Activated naive CD8-positive, alpha-beta T cell treated with anti-CD3 and anti-CD28 coated beads, Interleukin-2, amount 10 ng/mL, durations not matched to agents 7 days and 5 days (primary cell): ENCODE measurements around the gene RASL10B. TPM values are rescaled to one million over a fixed set of nuclear protein-coding genes. Genes with fewer than 3 reads are reported as not detected.
"Not testable (repeated sequence)": the region's sequence is repeated elsewhere in the genome, so short reads cannot be mapped to it uniquely, and the experiment has no call there.

Source experiments
- ATAC-seq: fragments of 150-1000 bp; cut with Tn5 transposase; one replicate; pipeline ENCODE4 v1.10.0; 2021; ENCODE audit warnings: low read depth, moderate library complexity
- POLR2A ChIA-PET: fragments of 350-600 bp; sonication (Branson Sonifier 250); formaldehyde crosslinking; loops from one replicate; lab custom pipeline; 2021; ENCODE audit warnings: antibody characterized with exemption; lab: Charles Lee
- DNase-seq: peaks from one replicate; pipeline ENCODE4 v3.0.0; 2021
- H3K27ac Mint-ChIP-seq: one replicate; pipeline ENCODE4 v1.8.0; 2022; ENCODE audit warnings: mild to moderate bottlenecking, mixed read lengths
- H3K27me3 Mint-ChIP-seq: one replicate; pipeline ENCODE4 v1.8.0; 2022; ENCODE audit warnings: mild to moderate bottlenecking, moderate library complexity, mixed read lengths
- H3K36me3 Mint-ChIP-seq: one replicate; pipeline ENCODE4 v1.8.0; 2021; ENCODE audit warnings: mild to moderate bottlenecking, mixed read lengths
- H3K4me1 Mint-ChIP-seq: one replicate; pipeline ENCODE4 v1.8.0; 2021; ENCODE audit warnings: mixed read lengths
- H3K4me3 Mint-ChIP-seq: one replicate; pipeline ENCODE4 v1.8.0; 2022; ENCODE audit warnings: mild to moderate bottlenecking, moderate library complexity, mixed read lengths
- H3K9me3 Mint-ChIP-seq: one replicate; pipeline ENCODE4 v1.8.0; 2021; ENCODE audit warnings: mixed read lengths
- total RNA-seq, 2 experiments: library from RNA; stranded (reverse); gene quantifications; one replicate each; pipeline ENCODE4 v1.2.3, GENCODE V29; 2021

The RASL10B gene
- total RNA-seq, 2 experiments from 2014 or later, result 0.09 to 0.53 TPM

- H3K4me1 Mint-ChIP-seq, result peaks cover 7% of the 10 kb centered on the region
- no peak for ATAC-seq
- H3K9me3 Mint-ChIP-seq, result no peaks in the 10 kb centered on the region
- H3K27me3 Mint-ChIP-seq, result peaks cover 37% of the 10 kb centered on the region
- no peak overlapping the region for H3K27ac Mint-ChIP-seq
- no peaks in the 10 kb centered on the region for H3K36me3 Mint-ChIP-seq
- no peak for DNase-seq
- POLR2A ChIA-PET, result no interaction called here
- peak overlapping the region; percentile 42 for H3K4me3 Mint-ChIP-seq
Observed at GRCh38 chr17:35750526-35751395, 19.3 kb downstream of the RASL10B start.

- ATAC-seq, H3K4me1 Mint-ChIP-seq, H3K9me3 Mint-ChIP-seq, POLR2A ChIA-PET, H3K27ac Mint-ChIP-seq, DNase-seq, H3K4me3 Mint-ChIP-seq, H3K36me3 Mint-ChIP-seq: not testable (repeated sequence)
- peaks cover 37% of the 10 kb centered on the region for H3K27me3 Mint-ChIP-seq
Observed at GRCh38 chr17:35751541-35751940, 20.1 kb downstream of the RASL10B start.

GRCh38 chr17:35752471-35752870, 21.0 kb downstream of the RASL10B start:
- Mint-ChIP-seq H3K36me3 (no peaks in the 10 kb centered on the region), H3K9me3 (no peaks in the 10 kb centered on the region), H3K4me1 (peaks cover 7% of the 10 kb centered on the region), H3K27ac (no peak overlapping the region), H3K4me3 (no peak overlapping the region), H3K27me3 (peaks cover 37% of the 10 kb centered on the region)
- POLR2A ChIA-PET, result interaction anchor here (0.6 kb wide), 1 partner anchor 163 kb away, joined by 3 read pairs; no protein-coding TSS in a partner anchor
- ATAC-seq (no peak), DNase-seq (no peak)

GRCh38 chr17:35752945-35753764, 21.7 kb downstream of the RASL10B start, which contains the start of gene GAS2L2:
GAS2L2 (minus strand) TSS chr17:35753239; CDS start chr17:35752850, 389 bp downstream.
- no peak within 1 kb of the TSS for H3K27ac Mint-ChIP-seq
- H3K36me3 Mint-ChIP-seq, result no peaks in the 10 kb centered on the region
- no peak within 1 kb of the TSS for H3K4me3 Mint-ChIP-seq
- POLR2A ChIA-PET, result no interaction called here
- DNase-seq (no peak), ATAC-seq (no peak)
- peaks cover 7% of the 10 kb centered on the region for H3K4me1 Mint-ChIP-seq
- peaks cover 37% of the 10 kb centered on the region for H3K27me3 Mint-ChIP-seq
- H3K9me3 Mint-ChIP-seq, result no peaks in the 10 kb centered on the region

- Mint-ChIP-seq H3K4me3 (no peak overlapping the region), H3K27me3 (peaks cover 5% of the 10 kb centered on the region), H3K27ac (no peak overlapping the region), H3K36me3 (no peaks in the 10 kb centered on the region), H3K4me1 (no peaks in the 10 kb centered on the region), H3K9me3 (no peaks in the 10 kb centered on the region)
- POLR2A ChIA-PET, result no interaction called here
- no peak for ATAC-seq
- no peak for DNase-seq
Observed at GRCh38 chr17:35757243-35757642, 25.8 kb downstream of the RASL10B start.

GRCh38 chr17:35760587-35760986, 29.1 kb downstream of the RASL10B start, which contains the start of gene C17orf50:
C17orf50 (plus strand) TSS chr17:35760887; CDS start chr17:35760942, 55 bp downstream.
- Mint-ChIP-seq H3K27ac (no peak within 1 kb of the TSS), H3K4me3 (no peak within 1 kb of the TSS), H3K36me3 (no peaks in the 10 kb centered on the region), H3K4me1 (peaks cover 5% of the 10 kb centered on the region), H3K9me3 (no peaks in the 10 kb centered on the region), H3K27me3 (no peaks in the 10 kb centered on the region)
- POLR2A ChIA-PET, result interaction anchor here (0.6 to 2.1 kb wide), 3 partner anchors 35 to 229 kb away, joined by 3 to 7 read pairs (median 3); partner anchors contain the start of genes MMP28 and TAF15
- DNase-seq, result no peak
- ATAC-seq, result no peak

GRCh38 chr17:35761601-35762000, 30.2 kb downstream of the RASL10B start:
- DNase-seq, result no peak
- peaks cover 5% of the 10 kb centered on the region for H3K4me1 Mint-ChIP-seq
- POLR2A ChIA-PET, result interaction anchor here (1.8 kb wide), 1 partner anchor 48 kb away, joined by 7 read pairs; the partner anchor contains the start of gene TAF15
- ATAC-seq, result no peak
- H3K9me3 Mint-ChIP-seq, result no peaks in the 10 kb centered on the region
- H3K4me3 Mint-ChIP-seq, result no peak overlapping the region
- no peak overlapping the region for H3K27ac Mint-ChIP-seq
- no peaks in the 10 kb centered on the region for H3K27me3 Mint-ChIP-seq
- H3K36me3 Mint-ChIP-seq, result no peaks in the 10 kb centered on the region

- H3K27ac Mint-ChIP-seq, result no peak overlapping the region
- ATAC-seq, result no peak
- peaks cover 5% of the 10 kb centered on the region for H3K4me1 Mint-ChIP-seq
- POLR2A ChIA-PET, result interaction anchor here (0.6 to 3.4 kb wide), 9 partner anchors 29 to 524 kb away, joined by 3 to 70 read pairs (median 4); partner anchors contain the start of genes PEX12, RASL10B, SLFN11 and SLFN5
- no peaks in the 10 kb centered on the region for H3K9me3 Mint-ChIP-seq
- no peak for DNase-seq
- no peaks in the 10 kb centered on the region for H3K36me3 Mint-ChIP-seq
- H3K4me3 Mint-ChIP-seq, result peak overlapping the region; percentile 86
- peaks cover 2% of the 10 kb centered on the region for H3K27me3 Mint-ChIP-seq
Observed at GRCh38 chr17:35763767-35764122, 32.3 kb downstream of the RASL10B start.

GRCh38 chr17:35764123-35764991, 32.9 kb downstream of the RASL10B start:
- Mint-ChIP-seq H3K36me3 (no peaks in the 10 kb centered on the region), H3K27me3 (peaks cover 2% of the 10 kb centered on the region), H3K27ac (peak overlapping the region; percentile 79), H3K9me3 (no peaks in the 10 kb centered on the region), H3K4me3 (peak overlapping the region; percentile 86), H3K4me1 (peaks cover 5% of the 10 kb centered on the region)
- peak; percentile 90 for ATAC-seq
- peak; percentile 96 for DNase-seq
- POLR2A ChIA-PET, result interaction anchor here (0.6 to 3.4 kb wide), 10 partner anchors 28 to 524 kb away, joined by 3 to 70 read pairs (median 4); partner anchors contain the start of genes PEX12, RASL10B, SLFN11 and SLFN5

- Mint-ChIP-seq H3K4me3 (peak overlapping the region; percentile 86), H3K27ac (no peak overlapping the region), H3K4me1 (peaks cover 5% of the 10 kb centered on the region), H3K36me3 (no peaks in the 10 kb centered on the region), H3K9me3 (no peaks in the 10 kb centered on the region), H3K27me3 (peaks cover 2% of the 10 kb centered on the region)
- ATAC-seq (no peak), DNase-seq (no peak)
- POLR2A ChIA-PET, result interaction anchor here (1.5 to 3.4 kb wide), 3 partner anchors 40 to 392 kb away, joined by 4 to 70 read pairs (median 21); partner anchors contain the start of genes SLFN11 and TAF15
Observed at GRCh38 chr17:35765086-35765710, 33.8 kb downstream of the RASL10B start.

GRCh38 chr17:35765756-35766488, 34.5 kb downstream of the RASL10B start:
- POLR2A ChIA-PET, result interaction anchor here (3.4 kb wide), 1 partner anchor 43 kb away, joined by 70 read pairs; the partner anchor contains the start of gene TAF15
- no peak for ATAC-seq

More at GRCh38 chr17:35765756-35766488, 34.5 kb downstream of the RASL10B start:
- no peaks in the 10 kb centered on the region for H3K9me3 Mint-ChIP-seq
- H3K27me3 Mint-ChIP-seq, result peaks cover 2% of the 10 kb centered on the region
- no peaks in the 10 kb centered on the region for H3K36me3 Mint-ChIP-seq
- no peak overlapping the region for H3K27ac Mint-ChIP-seq
- H3K4me3 Mint-ChIP-seq, result no peak overlapping the region
- peaks cover 5% of the 10 kb centered on the region for H3K4me1 Mint-ChIP-seq
- no peak for DNase-seq
